SU-DHL-6 (cell line): ENCODE measurements around the gene TNFRSF1B.

ENCODE experiments used
- CTCF ChIP-seq: fragments of 200-600 bp; sonication (generic); IDR thresholded peaks from one replicate; pipeline ENCODE4 v1.5.1; 2017; ENCODE audit warnings: antibody characterized with exemption, mild to moderate bottlenecking, low read length, moderate library complexity; ENCODE audit not compliant: insufficient read depth, poor library complexity, severe bottlenecking
- EZH2phosphoT487 ChIP-seq: fragments of 200-600 bp; sonication (generic), shearing (Covaris generic); conservative IDR thresholded peaks from 2 replicates; pipeline ENCODE4 v1.6.1; 2018; ENCODE audit warnings: mild to moderate bottlenecking, antibody characterized with exemption, low read length, moderate library complexity, mixed read lengths

- no peak for TF ChIP-seq CTCF
- TF ChIP-seq EZH2phosphoT487: no peak
Observed at GRCh38 chr1:12161662-12162458, 4.9 kb upstream of the TNFRSF1B start.
